Uterus (tissue), 2 donors: ENCODE data around the gene CPE.

Experiments used
- POLR2A ChIP-seq, 2 donors: fragments of 450-650 bp; IDR thresholded peaks; one replicate each; pipeline ENCODE4 v1.6.1; 2016; ENCODE audit warnings: antibody characterized with exemption in 2 of 2, mild to moderate bottlenecking in 1 of 2, moderate library complexity in 1 of 2
- TF ChIP-seq, protein P1 (sequence below), 4 experiments: fragments of 200-600 bp in 2 of 4; fragments of 450-650 bp in 2 of 4; sonication (generic) in 2 of 4; IDR thresholded peaks; one replicate each; pipeline ENCODE4 v1.5.1; 2016 to 2019; ENCODE audit warnings: antibody characterized with exemption in 4 of 4, mild to moderate bottlenecking in 2 of 4, moderate library complexity in 1 of 4

GRCh38 chr4:165437691-165438090 is 58.9 kb downstream of the CPE start:
- no peak for TF ChIP-seq POLR2A (IDR thresholded peaks at IDR 0.05)
- TF ChIP-seq, protein P1, sequence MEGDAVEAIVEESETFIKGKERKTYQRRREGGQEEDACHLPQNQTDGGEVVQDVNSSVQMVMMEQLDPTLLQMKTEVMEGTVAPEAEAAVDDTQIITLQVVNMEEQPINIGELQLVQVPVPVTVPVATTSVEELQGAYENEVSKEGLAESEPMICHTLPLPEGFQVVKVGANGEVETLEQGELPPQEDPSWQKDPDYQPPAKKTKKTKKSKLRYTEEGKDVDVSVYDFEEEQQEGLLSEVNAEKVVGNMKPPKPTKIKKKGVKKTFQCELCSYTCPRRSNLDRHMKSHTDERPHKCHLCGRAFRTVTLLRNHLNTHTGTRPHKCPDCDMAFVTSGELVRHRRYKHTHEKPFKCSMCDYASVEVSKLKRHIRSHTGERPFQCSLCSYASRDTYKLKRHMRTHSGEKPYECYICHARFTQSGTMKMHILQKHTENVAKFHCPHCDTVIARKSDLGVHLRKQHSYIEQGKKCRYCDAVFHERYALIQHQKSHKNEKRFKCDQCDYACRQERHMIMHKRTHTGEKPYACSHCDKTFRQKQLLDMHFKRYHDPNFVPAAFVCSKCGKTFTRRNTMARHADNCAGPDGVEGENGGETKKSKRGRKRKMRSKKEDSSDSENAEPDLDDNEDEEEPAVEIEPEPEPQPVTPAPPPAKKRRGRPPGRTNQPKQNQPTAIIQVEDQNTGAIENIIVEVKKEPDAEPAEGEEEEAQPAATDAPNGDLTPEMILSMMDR (IDR thresholded peaks at IDR 0.05): no peak
